Mesenteric fat pad (tissue), 1 donor: ENCODE results near the gene ST3GAL4. TPM values are rescaled to one million over a fixed set of nuclear protein-coding genes. Genes with fewer than 3 reads are reported as not detected.

Experiments used
- total RNA-seq: library from RNA; stranded (reverse); fragmentation: NEBNext Ultra II Directional; extraction: Animal tissue kit (Norgen Biotek cat#: 25700); gene quantifications from one replicate; pipeline ENCODE4 v1.2.1, GENCODE V29; 2021
- donor health status: DM: yes; HTN: yes; CAD: no.

Gene ST3GAL4
- total RNA-seq, 1 donor from 2014 or later: 65.2 TPM

Other genes with a start within 250 kb of the ST3GAL4 start
- gene RPUSD4, start 144.0 kb upstream of the ST3GAL4 start, total RNA-seq: 24.2 TPM
- 18.7 TPM for gene FAM118B, start 143.9 kb upstream of the ST3GAL4 start, total RNA-seq
- 121 TPM for gene SRPRA, start 86.8 kb upstream of the ST3GAL4 start, total RNA-seq
- 22.2 TPM for gene FOXRED1, start 86.5 kb upstream of the ST3GAL4 start, total RNA-seq
- 12.5 TPM for gene TIRAP, start 72.6 kb upstream of the ST3GAL4 start, total RNA-seq
- 10.8 TPM for gene DCPS, start 51.6 kb upstream of the ST3GAL4 start, total RNA-seq